KOPT-K1 (cell line): ENCODE measurements around the gene XYLT1.

Experiments used
- H3K27ac ChIP-seq: fragments of 200-600 bp; sonication (generic); 2 replicates; pipeline ENCODE4 v1.5.1; 2016; ENCODE audit warnings: antibody characterized with exemption, mild to moderate bottlenecking, low read depth, low read length; ENCODE audit not compliant: poor library complexity, severe bottlenecking
- H3K36me3 ChIP-seq: fragments of 200-600 bp; sonication (generic); 2 replicates; pipeline ENCODE4 v1.5.1; 2017; ENCODE audit warnings: antibody characterized with exemption, mild to moderate bottlenecking, low read length, moderate library complexity; ENCODE audit not compliant: insufficient read depth
- H3K9me3 ChIP-seq: fragments of 200-600 bp; sonication (generic); 2 replicates; pipeline ENCODE4 v1.5.1; 2017; ENCODE audit warnings: antibody characterized with exemption, low read length, mild to moderate bottlenecking; ENCODE audit not compliant: insufficient read depth, poor library complexity, severe bottlenecking

The XYLT1 gene

DNA sequence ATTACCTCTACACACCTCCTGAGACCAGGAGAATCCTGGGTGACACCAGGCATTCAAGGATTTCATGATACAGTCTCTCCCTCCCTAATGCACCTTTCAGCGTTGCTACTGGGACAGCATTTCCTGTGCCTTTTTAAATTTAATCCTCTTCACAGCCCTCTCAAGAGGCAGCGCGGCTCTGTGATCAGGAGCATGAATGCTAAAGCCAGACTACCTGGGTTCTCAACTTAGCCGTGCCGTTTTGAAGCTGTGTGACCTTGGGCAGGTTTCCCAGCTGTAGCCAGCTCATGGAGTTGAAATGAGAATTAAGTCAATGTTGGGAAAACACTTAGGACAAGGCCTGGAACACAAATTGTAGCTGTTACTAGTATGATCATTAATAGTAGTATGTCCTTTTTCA lies 191.8 kb downstream of the XYLT1 start:
- Histone ChIP-seq H3K27ac (no peak overlapping the region), H3K9me3 (no peaks in the 10 kb centered on the region), H3K36me3 (no peaks in the 10 kb centered on the region)

DNA sequence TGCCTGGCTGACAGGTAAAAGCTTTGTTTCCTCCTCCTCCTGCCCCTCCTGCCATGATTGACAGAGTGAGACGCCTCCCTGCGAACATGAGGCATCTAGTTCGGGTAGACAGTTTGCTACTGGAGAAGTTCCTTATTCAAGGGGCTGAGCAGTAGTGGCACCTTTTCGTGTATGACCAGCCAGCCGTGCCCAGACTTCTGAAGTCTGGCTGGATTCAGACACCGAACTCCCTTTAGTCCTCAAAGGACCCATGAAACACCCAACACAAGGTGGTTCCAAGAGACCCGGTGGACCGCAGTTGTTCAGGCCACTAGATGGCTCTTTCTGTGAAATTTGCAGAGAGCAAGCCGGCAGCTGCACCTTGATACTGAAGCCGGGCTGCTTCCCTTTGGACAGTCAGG lies 192.8 kb downstream of the XYLT1 start:
- H3K36me3 ChIP-seq: no peaks in the 10 kb centered on the region
- H3K27ac ChIP-seq: no peak overlapping the region
- no peaks in the 10 kb centered on the region for H3K9me3 ChIP-seq

DNA sequence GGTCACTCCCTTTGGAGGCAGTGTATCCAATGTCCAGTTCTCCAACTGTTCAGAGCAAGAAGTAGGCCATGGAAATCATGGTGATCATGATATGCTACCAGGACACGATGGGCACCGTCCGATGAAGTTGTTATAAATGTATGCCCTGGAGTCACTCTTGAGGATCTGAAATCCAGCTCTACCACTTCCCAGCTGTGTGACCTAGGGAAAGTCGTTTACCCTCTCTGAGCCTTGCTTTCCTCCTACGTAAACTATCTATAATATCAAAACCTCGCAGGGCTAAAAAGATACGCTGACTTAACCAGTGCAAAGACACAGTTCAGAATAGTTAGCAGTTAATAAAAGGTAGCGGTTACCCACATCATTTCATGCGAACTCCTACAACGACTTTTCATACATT lies 194.2 kb downstream of the XYLT1 start:
- H3K27ac ChIP-seq: no peak overlapping the region
- H3K9me3 ChIP-seq: no peaks in the 10 kb centered on the region
- no peaks in the 10 kb centered on the region for H3K36me3 ChIP-seq

DNA sequence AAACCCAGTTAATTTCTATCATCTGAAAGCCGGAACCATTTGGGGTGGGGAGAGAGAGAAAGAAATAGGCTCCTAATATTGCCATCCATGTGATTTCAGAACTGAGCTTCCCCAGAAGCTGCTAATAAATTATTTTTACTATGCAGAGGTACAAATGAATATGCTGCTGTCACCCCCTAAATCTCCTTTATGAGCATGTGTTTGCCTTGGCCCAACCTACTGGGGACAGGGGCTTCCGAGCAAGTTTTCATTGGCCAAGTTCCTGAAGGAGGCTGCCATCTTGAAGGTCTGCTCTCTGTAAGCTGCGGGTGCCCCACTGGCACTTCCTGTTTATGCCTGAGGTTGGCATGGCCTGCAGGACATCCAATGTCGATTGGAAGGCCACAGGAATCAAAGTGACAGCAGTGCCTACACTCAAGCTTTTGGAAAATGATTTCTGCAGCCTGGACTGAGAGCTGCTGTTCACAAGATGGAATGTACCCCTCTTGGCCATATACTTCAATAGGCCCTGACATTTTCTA lies 194.7 kb downstream of the XYLT1 start:
- Histone ChIP-seq H3K36me3 (no peaks in the 10 kb centered on the region), H3K9me3 (no peaks in the 10 kb centered on the region), H3K27ac (no peak overlapping the region)

DNA sequence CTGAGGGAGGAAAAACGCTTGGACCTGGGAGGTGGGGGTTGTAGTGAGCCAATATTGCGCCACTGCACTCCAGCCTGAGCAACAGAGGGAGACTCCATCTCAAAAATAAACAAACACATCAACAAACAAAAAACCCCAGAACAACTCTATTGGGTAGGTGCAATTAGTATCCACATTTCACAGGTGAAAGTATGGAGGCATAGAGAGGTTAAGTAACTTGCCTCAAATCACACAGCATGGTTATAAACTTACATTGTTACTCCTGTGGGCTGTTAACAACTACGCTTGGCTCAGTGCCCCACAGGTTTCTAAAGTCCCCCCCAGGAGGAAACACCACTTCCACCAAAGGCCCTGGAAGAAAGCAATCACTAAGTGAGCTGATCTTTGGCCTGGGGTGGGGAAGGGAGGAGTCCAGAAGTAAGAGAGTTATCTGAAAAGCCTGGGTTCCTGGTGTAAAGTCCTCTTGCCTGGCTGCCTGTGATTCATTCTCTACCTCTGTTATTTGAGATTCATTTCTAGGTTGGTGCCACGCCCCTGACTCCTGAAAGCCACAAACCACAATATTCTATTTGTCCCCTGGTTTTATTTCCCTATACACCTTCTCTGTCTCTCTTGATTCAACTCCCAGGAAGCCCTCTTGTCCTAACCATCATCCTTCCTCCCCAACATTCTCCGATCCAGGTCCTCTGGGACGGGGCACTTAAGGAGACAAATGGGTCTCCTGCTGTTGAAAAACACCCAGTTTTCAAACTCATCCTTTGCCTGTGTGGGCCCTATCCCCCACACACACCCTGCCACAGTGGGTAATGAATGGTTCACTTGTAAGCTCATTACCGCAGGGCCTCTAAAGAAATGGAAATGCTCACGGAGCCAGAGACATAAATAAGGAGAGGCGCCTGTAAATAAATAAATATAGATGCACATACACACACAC lies 195.4 kb downstream of the XYLT1 start:
- H3K27ac ChIP-seq: no peak overlapping the region
- no peaks in the 10 kb centered on the region for H3K36me3 ChIP-seq
- H3K9me3 ChIP-seq: no peaks in the 10 kb centered on the region

DNA sequence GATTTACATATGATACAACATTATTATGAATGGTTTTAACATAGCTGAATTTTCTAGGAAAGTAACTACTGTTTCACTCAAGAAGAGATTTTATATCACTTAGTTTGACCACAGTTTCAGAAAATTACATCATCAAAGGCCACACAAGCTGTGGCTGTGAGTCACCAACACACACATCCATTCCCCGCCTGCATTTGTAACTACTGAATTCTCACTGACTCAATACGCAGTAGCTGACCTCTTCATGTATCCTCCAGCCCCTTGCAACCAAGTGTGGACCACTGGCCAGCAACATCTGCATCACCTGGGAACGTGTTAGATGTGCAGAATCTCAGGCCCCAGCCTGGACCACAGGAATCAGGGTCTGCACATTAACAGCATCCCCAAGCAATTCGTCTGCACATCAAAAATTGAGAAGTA lies 197.6 kb downstream of the XYLT1 start:
- H3K9me3 ChIP-seq: no peaks in the 10 kb centered on the region
- no peak overlapping the region for H3K27ac ChIP-seq
- H3K36me3 ChIP-seq: no peaks in the 10 kb centered on the region

DNA sequence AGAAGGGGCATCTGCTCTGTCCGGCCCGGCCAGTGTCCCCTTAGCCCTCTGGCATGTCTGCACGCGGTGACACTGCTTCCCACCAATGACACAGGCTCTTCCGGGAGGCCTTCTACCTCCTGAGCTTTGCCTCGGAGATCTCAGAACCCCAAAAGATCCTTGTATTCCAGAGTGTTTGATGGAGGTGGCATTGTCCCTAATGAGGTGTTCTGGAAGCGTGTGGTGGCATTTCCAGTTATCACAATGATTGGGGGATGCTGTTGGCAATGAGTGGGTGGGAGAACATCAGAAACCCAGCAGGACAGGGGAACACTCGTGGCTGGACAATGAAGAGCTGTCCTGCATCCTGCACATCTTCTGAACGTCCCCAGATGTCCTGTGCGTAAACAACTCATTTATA lies 198.0 kb downstream of the XYLT1 start:
- Histone ChIP-seq H3K9me3 (no peaks in the 10 kb centered on the region), H3K27ac (no peak overlapping the region), H3K36me3 (no peaks in the 10 kb centered on the region)

DNA sequence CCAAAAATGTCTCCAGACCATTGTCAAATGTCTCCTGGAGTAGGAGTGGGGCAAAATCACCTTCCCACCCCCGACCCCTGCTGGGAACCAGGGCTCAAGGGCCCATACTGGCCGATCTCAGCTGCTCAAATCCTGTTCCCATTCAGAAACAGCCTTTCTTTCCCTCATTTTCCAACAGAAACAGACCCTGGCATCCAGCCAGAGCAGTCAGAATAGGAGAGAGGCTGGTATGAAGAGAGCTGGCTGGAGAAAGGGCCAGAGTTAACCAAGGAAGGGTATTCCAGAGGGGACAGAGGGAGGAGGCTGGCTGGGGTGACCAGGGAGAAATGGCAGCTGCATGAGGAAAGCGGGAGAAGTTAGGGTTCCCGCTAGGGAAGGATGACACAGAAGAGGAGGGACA lies 199.1 kb downstream of the XYLT1 start:
- no peaks in the 10 kb centered on the region for H3K9me3 ChIP-seq
- H3K27ac ChIP-seq: no peak overlapping the region

DNA sequence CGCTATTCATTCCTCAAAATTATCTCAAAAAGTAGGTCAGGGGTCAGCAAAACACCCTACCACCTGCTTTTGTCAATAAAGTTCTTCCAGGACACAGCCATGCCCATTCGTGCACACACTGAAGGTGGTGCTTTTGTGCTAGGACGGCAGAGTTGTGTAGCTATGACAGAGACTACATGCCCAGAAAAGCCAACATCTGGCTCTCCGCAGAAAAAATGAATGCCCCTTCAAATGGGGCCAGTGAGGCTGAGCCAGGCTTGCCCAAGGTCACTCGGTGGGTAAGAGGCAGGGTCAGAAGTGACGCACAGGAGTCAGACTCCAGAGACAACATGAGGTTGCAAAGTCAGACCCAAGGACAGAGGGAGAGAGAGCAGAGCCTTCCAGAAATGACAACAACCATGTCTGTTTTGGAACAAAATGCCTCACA lies 200.1 kb downstream of the XYLT1 start:
- Histone ChIP-seq H3K9me3 (no peaks in the 10 kb centered on the region), H3K27ac (no peak overlapping the region), H3K36me3 (no peaks in the 10 kb centered on the region)

More for the DNA sequence above, 199.1 kb downstream of the XYLT1 start:
- no peaks in the 10 kb centered on the region for H3K36me3 ChIP-seq

DNA sequence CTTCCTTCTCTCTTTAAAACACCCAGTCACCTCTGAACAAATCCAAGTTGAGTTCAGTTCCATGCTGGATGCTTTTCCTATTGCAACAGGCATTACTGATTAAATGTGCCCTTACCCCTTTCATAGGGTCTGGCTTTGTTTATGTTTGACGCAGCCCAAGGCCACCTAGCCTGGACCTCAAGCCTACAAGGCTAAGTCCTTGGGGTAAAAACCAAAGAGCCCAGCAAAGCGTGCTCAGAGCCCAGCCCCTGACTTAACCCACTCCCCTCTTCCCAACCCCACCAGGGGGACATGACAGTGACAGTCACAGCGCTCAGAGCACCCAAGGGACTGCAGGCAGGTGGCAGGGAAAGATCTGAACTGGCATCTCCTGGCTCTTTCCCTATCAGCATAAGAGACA lies 200.6 kb downstream of the XYLT1 start:
- no peak overlapping the region for H3K27ac ChIP-seq
- H3K9me3 ChIP-seq: no peaks in the 10 kb centered on the region
- H3K36me3 ChIP-seq: no peaks in the 10 kb centered on the region

DNA sequence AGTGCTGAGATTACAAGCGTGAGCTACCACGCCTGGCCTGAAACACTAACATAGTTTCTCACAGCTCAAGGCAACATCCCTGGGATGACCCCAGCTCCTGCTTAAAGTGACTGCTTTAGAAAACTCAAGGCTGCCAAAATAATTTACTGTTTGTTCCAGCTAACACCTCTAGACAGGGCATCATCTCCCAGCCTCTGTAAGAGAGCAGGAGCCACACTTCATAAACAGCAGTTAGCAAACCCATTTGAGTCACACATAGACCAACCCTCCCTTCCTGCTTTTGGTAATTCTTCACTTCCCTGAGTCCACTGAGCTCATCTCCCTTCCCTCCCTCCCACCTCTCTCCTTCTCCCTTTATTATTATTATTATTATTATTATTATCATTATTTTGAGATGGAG lies 201.3 kb downstream of the XYLT1 start:
- Histone ChIP-seq H3K27ac (no peak overlapping the region), H3K36me3 (no peaks in the 10 kb centered on the region), H3K9me3 (no peaks in the 10 kb centered on the region)

DNA sequence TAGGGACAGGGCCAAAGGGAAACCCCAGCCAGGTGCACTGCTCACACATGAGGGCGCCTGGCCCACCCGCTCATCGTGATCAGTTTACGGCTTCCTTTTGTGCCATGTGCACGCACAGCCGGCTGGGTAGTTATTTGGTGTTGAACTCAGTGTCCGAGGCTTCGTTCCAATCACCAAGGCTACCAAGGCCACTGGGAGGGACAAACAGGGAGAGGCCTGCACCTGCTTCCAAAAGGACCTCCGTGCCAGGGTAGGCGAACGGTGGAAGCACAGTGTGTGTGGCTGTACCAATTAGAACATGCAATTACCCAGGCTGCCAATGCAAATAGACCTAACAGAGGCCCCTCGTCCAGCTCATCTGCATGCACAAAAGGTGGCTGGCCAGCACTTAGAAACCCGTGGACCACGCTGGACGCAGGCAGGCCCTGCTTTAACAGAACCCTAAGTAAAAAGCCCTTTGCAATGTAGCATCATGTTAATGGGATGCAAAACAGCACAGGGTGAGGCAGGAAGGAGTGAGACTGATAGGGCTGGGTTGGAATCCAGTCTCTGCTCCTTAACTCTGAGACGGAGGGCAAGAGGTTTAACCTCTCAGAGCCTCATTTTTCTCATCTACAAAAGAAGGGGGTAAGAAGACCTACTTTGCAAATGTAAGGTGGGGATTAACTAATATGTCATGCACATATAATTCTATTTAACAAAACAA lies 204.0 kb downstream of the XYLT1 start:
- Histone ChIP-seq H3K27ac (no peak overlapping the region), H3K36me3 (no peaks in the 10 kb centered on the region), H3K9me3 (no peaks in the 10 kb centered on the region)

DNA sequence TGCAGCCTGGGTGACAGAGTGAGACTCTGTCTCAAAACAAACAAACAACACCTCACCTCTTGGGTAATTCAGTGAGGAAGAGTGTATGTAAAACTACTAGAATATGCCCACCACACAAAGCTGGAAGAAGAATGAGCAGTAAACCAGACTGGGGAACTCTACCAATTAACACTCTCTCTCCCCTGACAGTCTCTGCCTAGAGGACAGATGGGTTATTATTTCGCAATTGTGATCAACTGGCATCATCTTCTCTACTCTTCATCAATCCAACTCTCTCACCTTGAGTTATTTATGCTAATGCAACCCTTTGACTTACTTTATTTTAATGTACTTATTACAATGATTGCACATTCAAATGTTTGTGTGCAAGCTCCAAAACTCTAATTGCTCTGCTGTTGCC lies 205.6 kb downstream of the XYLT1 start:
- Histone ChIP-seq H3K9me3 (no peaks in the 10 kb centered on the region), H3K36me3 (no peaks in the 10 kb centered on the region), H3K27ac (no peak overlapping the region)

DNA sequence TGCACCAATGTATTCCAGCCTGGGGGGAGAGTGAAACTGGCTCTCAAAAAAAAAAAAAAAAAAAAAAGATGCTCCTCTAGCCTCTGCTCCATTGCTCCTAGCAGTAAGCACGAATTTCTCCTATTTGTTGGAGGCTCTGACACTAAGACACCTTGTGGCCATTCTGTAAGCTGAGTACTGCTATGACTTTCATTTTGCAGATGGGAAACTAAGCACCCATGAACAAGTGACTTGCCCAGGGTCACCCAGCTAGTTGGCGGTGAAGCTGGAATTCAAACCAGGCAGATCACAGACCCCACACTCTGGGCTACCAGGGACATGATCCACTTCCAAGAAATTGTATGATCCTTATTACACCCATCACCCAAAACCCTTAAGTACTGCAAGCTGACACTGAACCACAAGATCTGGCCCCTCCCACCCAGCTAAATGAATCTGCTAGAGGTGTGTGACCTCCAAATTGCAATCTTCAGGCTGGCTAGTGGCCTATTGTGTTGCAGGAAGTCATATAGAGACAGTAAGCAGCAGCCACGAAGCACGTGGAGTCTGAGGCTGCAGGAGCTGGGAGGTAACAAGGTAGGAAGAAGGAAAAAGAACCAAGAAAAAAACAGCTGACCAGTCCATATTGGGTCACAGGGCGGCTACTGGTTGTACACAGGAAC lies 209.4 kb downstream of the XYLT1 start:
- Histone ChIP-seq H3K9me3 (no peaks in the 10 kb centered on the region), H3K27ac (no peak overlapping the region), H3K36me3 (no peaks in the 10 kb centered on the region)

DNA sequence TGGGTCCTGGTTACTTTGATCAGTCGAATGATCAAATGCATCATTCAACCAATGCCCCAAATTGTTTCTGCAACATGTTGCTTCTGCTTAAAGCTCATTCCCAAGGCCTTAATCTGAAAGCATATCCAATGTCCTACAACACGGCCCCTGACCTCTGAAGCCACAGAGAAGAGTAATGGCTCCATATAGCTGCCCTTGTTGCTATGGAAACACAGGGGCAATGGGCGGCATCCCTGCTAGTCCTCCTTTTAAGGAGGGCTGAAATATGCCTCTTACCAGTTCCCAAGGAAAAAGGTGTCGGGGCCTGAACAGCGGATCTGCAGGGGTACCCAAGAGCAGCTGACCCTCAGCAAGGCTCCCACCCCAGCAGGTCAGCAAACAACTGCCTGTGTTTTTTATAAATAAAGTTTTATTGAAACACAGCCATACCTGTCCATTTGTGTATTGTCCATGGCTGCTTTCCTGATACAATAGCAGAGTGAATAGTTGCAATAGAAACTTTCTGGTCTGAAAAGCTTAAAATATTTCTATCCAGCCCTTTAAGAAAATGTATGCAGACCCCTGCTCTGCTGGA lies 210.4 kb downstream of the XYLT1 start:
- H3K36me3 ChIP-seq: no peaks in the 10 kb centered on the region
- H3K9me3 ChIP-seq: no peaks in the 10 kb centered on the region

More for the DNA sequence above, 210.4 kb downstream of the XYLT1 start:
- no peak overlapping the region for H3K27ac ChIP-seq
